H1 (cell line): ENCODE results near the gene GPR37. TPM values are rescaled to one million over a fixed set of nuclear protein-coding genes. Genes with fewer than 3 reads are reported as not detected.

Source experiments
- CTCF ChIA-PET: fragments of 300-600 bp; sonication (Branson Sonifier 250); formaldehyde crosslinking; loops from one replicate; lab custom pipeline; 2021; ENCODE audit not compliant: partially characterized antibody; lab: Charles Lee
- POLR2A ChIA-PET: fragments of 300-600 bp; sonication (Branson Sonifier 250); formaldehyde crosslinking; loops from one replicate; lab custom pipeline; 2021; ENCODE audit warnings: inconsistent platforms; ENCODE audit not compliant: partially characterized antibody; lab: Charles Lee
- DNase-seq, 2 experiments: peaks; one replicate each; pipeline versions ENCODE4 v3.0.0 to v3.0.0-alpha.2; 2010 to 2022; ENCODE audit warnings: low spot score in 2 of 2, low read depth in 1 of 2, mixed read lengths in 1 of 2
- FAIRE-seq: peaks from 2 replicates; lab custom pipeline; 2011; peaks lifted over from hg19 to GRCh38; lab: Jason Lieb, UNC
- H2AFZ ChIP-seq: 2 replicates; pipeline ENCODE4 v1.8.1; 2012; ENCODE audit warnings: low read length, inconsistent platforms
- H2AK5ac ChIP-seq: 2 replicates; pipeline ENCODE4 v1.6.1; 2013; ENCODE audit warnings: low read depth, low read length
- H2BK120ac ChIP-seq: replicated peaks from 2 replicates; pipeline ENCODE3; 2013; ENCODE audit warnings: low read depth, low read length, inconsistent platforms
- H2BK12ac ChIP-seq: 2 replicates; pipeline ENCODE4 v1.6.1; 2013; ENCODE audit warnings: low read depth, low read length
- H2BK15ac ChIP-seq: 2 replicates; pipeline ENCODE4 v1.6.1; 2013; ENCODE audit warnings: low read length
- H2BK20ac ChIP-seq: 2 replicates; pipeline ENCODE4 v1.6.1; 2013; ENCODE audit warnings: low read length
- H2BK5ac ChIP-seq: 2 replicates; pipeline ENCODE4 v1.6.1; 2013; ENCODE audit warnings: low read depth, low read length
- H3K14ac ChIP-seq: 2 replicates; pipeline ENCODE4 v1.6.1; 2013; ENCODE audit warnings: inconsistent platforms; ENCODE audit not compliant: insufficient read length
- H3K18ac ChIP-seq: 2 replicates; pipeline ENCODE4 v1.6.1; 2013; ENCODE audit warnings: low read length; ENCODE audit errors: extremely low read depth
- H3K23ac ChIP-seq: 2 replicates; pipeline ENCODE4 v1.6.1; 2013; ENCODE audit warnings: inconsistent platforms; ENCODE audit not compliant: insufficient read length
- H3K23me2 ChIP-seq: 2 replicates; pipeline ENCODE4 v1.6.1; 2013; ENCODE audit warnings: low read depth, low read length
- H3K27ac ChIP-seq: 2 replicates; pipeline ENCODE4 v1.6.1; 2011; ENCODE audit warnings: low read depth, low read length, inconsistent platforms
- H3K27me3 ChIP-seq, 4 experiments: replicated peaks in 1 of 4; 1 replicate in 1 of 4; 2 replicates in 3 of 4; pipeline versions ENCODE4 v1.6.1 to v1.8.1; 2011 to 2013; ENCODE audit warnings: low read length in 3 of 4, mild to moderate bottlenecking in 3 of 4, inconsistent platforms in 2 of 4, mixed read lengths in 2 of 4, moderate library complexity in 1 of 4; ENCODE audit not compliant: control insufficient read depth in 3 of 4, insufficient read depth in 3 of 4; ENCODE audit errors: extremely low read depth in 1 of 4
- H3K36me3 ChIP-seq, 4 experiments: 2 replicates each; pipeline versions ENCODE4 v1.6.1 to v1.8.1; 2011 to 2013; ENCODE audit warnings: mild to moderate bottlenecking in 4 of 4, low read length in 3 of 4, moderate library complexity in 2 of 4, control low read depth in 1 of 4, inconsistent platforms in 1 of 4; ENCODE audit not compliant: insufficient read depth in 4 of 4, control insufficient read depth in 2 of 4
- H3K4ac ChIP-seq: replicated peaks from 2 replicates; pipeline ENCODE3; 2013; ENCODE audit warnings: low read length, low read depth, mixed read lengths, inconsistent platforms; ENCODE audit not compliant: insufficient read length
- H3K4me1 ChIP-seq, 4 experiments: replicated peaks in 1 of 4; 1 replicate in 1 of 4; 2 replicates in 3 of 4; pipeline versions ENCODE4 v1.6.1 to v1.8.1; 2011 to 2013; ENCODE audit warnings: low read length in 3 of 4, inconsistent platforms in 2 of 4, mixed read lengths in 1 of 4; ENCODE audit not compliant: insufficient read depth in 4 of 4, control insufficient read depth in 3 of 4
- H3K4me2 ChIP-seq, 2 experiments: 2 replicates each; pipeline versions ENCODE4 v1.6.1 to v1.8.1; 2011 to 2013; ENCODE audit warnings: low read depth in 2 of 2, low read length in 2 of 2, control low read depth in 1 of 2, inconsistent platforms in 1 of 2, mild to moderate bottlenecking in 1 of 2; ENCODE audit not compliant: insufficient read depth in 1 of 2
- H3K4me3 ChIP-seq, 4 experiments: fragments of 200-600, 300-600 bp in 1 of 4; sonication (generic), shearing (Covaris generic), sonication (Bioruptor Twin) in 1 of 4; 2 replicates each; pipeline versions ENCODE4 v1.5.1 to v1.8.1; 2011 to 2016; ENCODE audit warnings: low read length in 4 of 4, low read depth in 3 of 4, control low read depth in 2 of 4, inconsistent platforms in 2 of 4, mild to moderate bottlenecking in 2 of 4, mixed read lengths in 1 of 4, moderate library complexity in 1 of 4; ENCODE audit not compliant: insufficient read depth in 2 of 4; ENCODE audit errors: extremely low read depth in 1 of 4
- H3K56ac ChIP-seq: replicated peaks from 2 replicates; pipeline ENCODE3; 2013; ENCODE audit warnings: low read depth, mild to moderate bottlenecking, mixed read lengths, low read length, inconsistent platforms; ENCODE audit not compliant: insufficient read length
- H3K79me1 ChIP-seq: 2 replicates; pipeline ENCODE4 v1.6.1; 2013; ENCODE audit warnings: low read depth, low read length, control low read depth
- H3K79me2 ChIP-seq, 2 experiments: 2 replicates each; pipeline versions ENCODE4 v1.6.1 to v1.8.1; 2012 to 2013; ENCODE audit warnings: low read length in 2 of 2, mild to moderate bottlenecking in 2 of 2, inconsistent platforms in 1 of 2; ENCODE audit not compliant: insufficient read depth in 2 of 2, control insufficient read depth in 1 of 2
- H3K9ac ChIP-seq, 4 experiments: replicated peaks in 1 of 4; 1 replicate in 1 of 4; 2 replicates in 3 of 4; pipeline versions ENCODE4 v1.6.1 to v1.8.1; 2011 to 2013; ENCODE audit warnings: low read depth in 3 of 4, low read length in 3 of 4, control low read depth in 2 of 4, mild to moderate bottlenecking in 2 of 4, moderate library complexity in 2 of 4, inconsistent platforms in 1 of 4; ENCODE audit errors: extremely low read depth in 1 of 4
- H3K9me3 ChIP-seq, 2 experiments: 2 replicates each; pipeline versions ENCODE4 v1.6.1 to v1.8.1; 2012 to 2013; ENCODE audit warnings: mild to moderate bottlenecking in 2 of 2, moderate library complexity in 2 of 2, control low read depth in 1 of 2, inconsistent platforms in 1 of 2, low read depth in 1 of 2, low read length in 1 of 2, mixed read lengths in 1 of 2; ENCODE audit not compliant: insufficient read depth in 2 of 2
- H4K20me1 ChIP-seq, 2 experiments: replicated peaks in 1 of 2; 2 replicates each; pipeline versions ENCODE3 to v1.8.1; 2011 to 2013; ENCODE audit warnings: inconsistent platforms in 2 of 2, low read length in 2 of 2, mild to moderate bottlenecking in 1 of 2; ENCODE audit not compliant: insufficient read depth in 2 of 2, control insufficient read depth in 1 of 2
- H4K5ac ChIP-seq: 2 replicates; pipeline ENCODE4 v1.6.1; 2013; ENCODE audit warnings: low read length, low read depth, mixed read lengths, inconsistent platforms; ENCODE audit not compliant: insufficient read length
- H4K8ac ChIP-seq: 2 replicates; pipeline ENCODE4 v1.8.0; 2013; ENCODE audit warnings: mild to moderate bottlenecking, moderate library complexity, low read length, inconsistent platforms; ENCODE audit not compliant: insufficient read depth; ENCODE audit errors: extremely low read depth
- H4K91ac ChIP-seq: replicated peaks from 2 replicates; pipeline ENCODE3; 2013; ENCODE audit warnings: low read length, mixed read lengths, inconsistent platforms; ENCODE audit not compliant: insufficient read length
- ASH2L ChIP-seq: fragments of 200-600, 300-600 bp; sonication (generic); IDR thresholded peaks from one replicate; pipeline ENCODE4 v1.7.1; 2017; ENCODE audit warnings: low read length
- JUND ChIP-seq: IDR thresholded peaks from 2 replicates; pipeline ENCODE4 v1.6.1; 2011; ENCODE audit warnings: mild to moderate bottlenecking, improper control_type of control experiment, low read length
- KDM5A ChIP-seq: fragments of 200-600 bp; IDR thresholded peaks from 2 replicates; pipeline ENCODE4 v1.7.1; 2012; ENCODE audit warnings: mild to moderate bottlenecking, low read length, inconsistent platforms, mixed read lengths
- WGBS, 2 experiments: shearing (Covaris generic) in 1 of 2; methylation state at CpG; one replicate each; pipeline versions ENCODE4 v1.1.6 to v1.1.7; 2013 to 2015; ENCODE audit warnings: low lambda C conversion rate in 2 of 2, mixed read lengths in 2 of 2, inconsistent platforms in 1 of 2, low coverage in 1 of 2, missing lambda C conversion rate in 1 of 2; ENCODE audit not compliant: insufficient replicate concordance in 2 of 2, insufficient coverage in 1 of 2, insufficient read length in 1 of 2; ENCODE audit errors: extremely low coverage in 1 of 2, missing lambda C conversion rate in 1 of 2; 5-methylcytosine and 5-hydroxymethylcytosine counted together
- polyA plus RNA-seq, 7 experiments: library from polyadenylated mRNA; depleted of rRNA in 3 of 7; stranded (reverse) in 5 of 7; unstranded in 2 of 7; fragments of >200 nt in 5 of 7; fragments of 200-250 nt in 2 of 7; gene quantifications; 1 replicate in 5 of 7; 2 replicates in 1 of 7; 4 replicates in 1 of 7; pipeline versions ENCODE4 v1.2.1 to v1.2.3, GENCODE V29; 2011 to 2013; ENCODE audit warnings: missing spikeins in 2 of 7, mixed read lengths in 2 of 7
- total RNA-seq: library from RNA; stranded (reverse); fragmentation: NEBNext Ultra II Directional; extraction: Animal tissue kit (Norgen Biotek cat#: 25700); gene quantifications from 2 replicates; pipeline ENCODE4 v1.2.1, GENCODE V29; 2021
- TF ChIP-seq, protein P1 (sequence below): IDR thresholded peaks from 2 replicates; pipeline ENCODE4 v1.6.1; 2012; ENCODE audit warnings: inconsistent platforms

Gene GPR37
- total and polyA plus RNA-seq, 2 of the 8 experiments (the other 6 are each of a cell fraction or from before 2014, with no cell fraction given), result 1.5 to 17.4 TPM

DNA sequence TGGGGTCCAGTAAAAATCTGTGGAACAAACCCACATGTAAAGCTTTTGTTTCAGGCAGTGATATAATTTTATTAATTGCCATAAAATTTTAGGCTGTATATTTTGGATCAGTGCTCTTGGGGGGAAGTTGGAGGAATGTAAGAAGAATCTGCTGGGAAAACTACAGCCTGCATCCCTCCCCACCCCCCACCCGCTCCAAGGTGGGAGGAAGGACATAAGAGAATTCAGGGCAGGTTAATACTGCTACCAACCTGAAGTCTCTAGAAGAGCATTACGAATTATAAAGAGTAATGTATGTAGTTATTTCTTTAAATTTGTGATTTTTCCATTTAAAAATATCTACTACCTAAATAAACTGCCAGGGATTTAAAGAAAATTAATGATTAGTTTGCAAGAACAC lies 47.2 kb upstream of the GPR37 start:
- Histone ChIP-seq H2AK5ac (no peak overlapping the region), H3K27ac (no peak overlapping the region), H2BK120ac (no peak overlapping the region), H3K4me1 (peaks cover 0 to 18% (median 2%) of the 10 kb centered on the region in 4 experiments; a peak in 2 of 7 replicates), H2BK5ac (no peak overlapping the region), H3K79me1 (no peaks in the 10 kb centered on the region), H3K14ac (no peak overlapping the region), H3K18ac (no peak overlapping the region), H2AFZ (no peak overlapping the region), H3K4me3 (no peak overlapping the region), H3K56ac (no peak overlapping the region), H3K36me3 (no peaks in the 10 kb centered on the region), H4K8ac (no peak overlapping the region), H2BK15ac (no peak overlapping the region), H4K5ac (no peak overlapping the region), H3K9ac (no peak overlapping the region), H2BK12ac (no peak overlapping the region), H3K79me2 (no peaks in the 10 kb centered on the region), H3K9me3 (no peaks in the 10 kb centered on the region), H4K91ac (no peak overlapping the region), H3K27me3 (no peaks in the 10 kb centered on the region), H3K4me2 (no peak overlapping the region), H3K4ac (no peak overlapping the region), H3K23ac (no peak overlapping the region), H4K20me1 (no peaks in the 10 kb centered on the region), H2BK20ac (no peak overlapping the region)
- WGBS, 2 experiments, result 77% methylated on average over 2 of the region's 2 CpGs; no CpG with 5 or more reads in 1 of the 2 experiments
- no peak for DNase-seq
- no peak for FAIRE-seq
- CTCF ChIA-PET, result interaction anchor here (1.0 kb wide), 1 partner anchor 658 kb away, joined by 3 read pairs; no protein-coding TSS in a partner anchor
- POLR2A ChIA-PET, result no interaction called here
- no peak for TF ChIP-seq ASH2L
- no peak for TF ChIP-seq JUND
- no peak for TF ChIP-seq KDM5A
- TF ChIP-seq, protein P1, sequence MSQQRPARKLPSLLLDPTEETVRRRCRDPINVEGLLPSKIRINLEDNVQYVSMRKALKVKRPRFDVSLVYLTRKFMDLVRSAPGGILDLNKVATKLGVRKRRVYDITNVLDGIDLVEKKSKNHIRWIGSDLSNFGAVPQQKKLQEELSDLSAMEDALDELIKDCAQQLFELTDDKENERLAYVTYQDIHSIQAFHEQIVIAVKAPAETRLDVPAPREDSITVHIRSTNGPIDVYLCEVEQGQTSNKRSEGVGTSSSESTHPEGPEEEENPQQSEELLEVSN, result no peak
- TF ChIP-seq, all 59 proteins: peak for 0
- no peaks in the 10 kb centered on the region for H3K23me2 ChIP-seq
